Suprapubic skin (tissue), 4 donors: ENCODE data around the gene RNF150. TPM values are rescaled to one million over a fixed set of nuclear protein-coding genes. Genes with fewer than 3 reads are reported as not detected.

Experiments used
- DNase-seq, 2 donors: peaks; one replicate each; pipeline ENCODE4 v3.0.0-alpha.2; 2019; ENCODE audit warnings: low spot score in 2 of 2
- H3K27ac ChIP-seq: fragments of 200-600 bp; sonication (generic); one replicate; pipeline ENCODE4 v1.5.1; 2019
- H3K27me3 ChIP-seq: fragments of 200-600 bp; sonication (generic); one replicate; pipeline ENCODE4 v1.5.1; 2019
- H3K36me3 ChIP-seq: fragments of 200-600 bp; sonication (generic); one replicate; pipeline ENCODE4 v1.5.1; 2019
- H3K4me1 ChIP-seq: fragments of 200-600 bp; sonication (generic); one replicate; pipeline ENCODE4 v1.5.1; 2019
- H3K4me3 ChIP-seq: fragments of 200-600 bp; sonication (generic); one replicate; pipeline ENCODE4 v1.5.1; 2019; ENCODE audit warnings: mild to moderate bottlenecking
- H3K9me3 ChIP-seq: fragments of 200-600 bp; sonication (generic); one replicate; pipeline ENCODE4 v1.5.1; 2019
- CTCF ChIP-seq, 2 donors: fragments of 200-600 bp in 1 of 2; fragments of 450-650 bp in 1 of 2; sonication (generic) in 1 of 2; IDR thresholded peaks; one replicate each; pipeline ENCODE4 v1.5.1; 2016 to 2019; ENCODE audit warnings: antibody characterized with exemption in 2 of 2, mild to moderate bottlenecking in 1 of 2, moderate library complexity in 1 of 2
- EP300 ChIP-seq: sonication (generic); formaldehyde crosslinking; IDR thresholded peaks from one replicate; pipeline ENCODE4 v1.6.1; 2017; ENCODE audit warnings: antibody characterized with exemption
- POLR2A ChIP-seq, 2 donors: fragments of 450-650 bp; IDR thresholded peaks; one replicate each; pipeline ENCODE4 v1.6.1; 2017; ENCODE audit warnings: antibody characterized with exemption in 2 of 2, mild to moderate bottlenecking in 2 of 2, moderate library complexity in 2 of 2
- POLR2AphosphoS5 ChIP-seq, 3 donors: sonication (generic); formaldehyde crosslinking; IDR thresholded peaks; one replicate each; pipeline ENCODE4 v1.6.1; 2017; ENCODE audit warnings: antibody characterized with exemption in 3 of 3
- WGBS: methylation state at CpG from one replicate; pipeline ENCODE4 v1.1.5; 2018; 5-methylcytosine and 5-hydroxymethylcytosine counted together
- total RNA-seq, 4 donors: library from RNA; depleted of rRNA; stranded (reverse); fragments of >200 nt; gene quantifications; one replicate each; pipeline ENCODE4 v1.1.0, GENCODE V29; 2016

The RNF150 gene
- total RNA-seq, 4 donors from 2014 or later, result 0.83 to 4.0 (median 2.6) TPM

GRCh38 chr4:140844061-140844460 lies 289.2 kb downstream of the RNF150 start:
- TF ChIP-seq CTCF (IDR thresholded peaks at IDR 0.05) (no peak), POLR2A (IDR thresholded peaks at IDR 0.05) (no peak)
- H3K9me3 ChIP-seq, result no peaks in the 10 kb centered on the region
- H3K4me3 ChIP-seq, result no peak overlapping the region
- no peaks in the 10 kb centered on the region for H3K4me1 ChIP-seq
- no peak overlapping the region for H3K27ac ChIP-seq
- H3K36me3 ChIP-seq, result no peaks in the 10 kb centered on the region
- 56% methylated on average over 1 of the region's 1 CpG for WGBS
- no peak for DNase-seq
- H3K27me3 ChIP-seq, result no peaks in the 10 kb centered on the region

GRCh38 chr4:140841186-140841585 lies 292.1 kb downstream of the RNF150 start:
- TF ChIP-seq POLR2AphosphoS5 (IDR thresholded peaks at IDR 0.05) (no peak), POLR2A (IDR thresholded peaks at IDR 0.05) (no peak), EP300 (no peak), CTCF (IDR thresholded peaks at IDR 0.05) (no peak)
- WGBS, result 96% methylated on average over 2 of the region's 2 CpGs
- no peak for DNase-seq
- no peak overlapping the region for H3K27ac ChIP-seq
- H3K4me3 ChIP-seq, result no peak overlapping the region
- H3K36me3 ChIP-seq, result no peaks in the 10 kb centered on the region
- no peaks in the 10 kb centered on the region for H3K9me3 ChIP-seq
- H3K27me3 ChIP-seq, result no peaks in the 10 kb centered on the region
- no peaks in the 10 kb centered on the region for H3K4me1 ChIP-seq

- H3K27me3 ChIP-seq, result no peaks in the 10 kb centered on the region
- no peaks in the 10 kb centered on the region for H3K36me3 ChIP-seq
- no peak overlapping the region for H3K27ac ChIP-seq
- H3K9me3 ChIP-seq, result no peaks in the 10 kb centered on the region
- DNase-seq, result no peak
- no peak for TF ChIP-seq CTCF (IDR thresholded peaks at IDR 0.05)
- no peak for TF ChIP-seq POLR2A (IDR thresholded peaks at IDR 0.05)
- TF ChIP-seq POLR2AphosphoS5 (IDR thresholded peaks at IDR 0.05), result no peak
- TF ChIP-seq EP300, result no peak
- 52% methylated on average over 4 of the region's 4 CpGs for WGBS
- H3K4me3 ChIP-seq, result no peak overlapping the region
- no peaks in the 10 kb centered on the region for H3K4me1 ChIP-seq
Measured at GRCh38 chr4:140839888-140840790, 293.1 kb downstream of the RNF150 start.

GRCh38 chr4:140839406-140839805 lies 293.9 kb downstream of the RNF150 start:
- 68% methylated on average over 4 of the region's 4 CpGs for WGBS
- H3K27me3 ChIP-seq, result no peaks in the 10 kb centered on the region

More at GRCh38 chr4:140839406-140839805, 293.9 kb downstream of the RNF150 start:
- TF ChIP-seq POLR2AphosphoS5 (IDR thresholded peaks at IDR 0.05) (no peak), POLR2A (IDR thresholded peaks at IDR 0.05) (no peak), EP300 (no peak), CTCF (IDR thresholded peaks at IDR 0.05) (no peak)
- Histone ChIP-seq H3K36me3 (no peaks in the 10 kb centered on the region), H3K4me1 (no peaks in the 10 kb centered on the region), H3K4me3 (no peak overlapping the region), H3K9me3 (no peaks in the 10 kb centered on the region), H3K27ac (no peak overlapping the region)
- no peak for DNase-seq
